ENCODE results near the gene DPH3.
A peak's percentile ranks its signal among the peaks of the same experiment; 100 is the strongest.

GRCh38 chr3:16264708-16265454 lies at the start of gene DPH3, which contains the start of gene OXNAD1:
- TF ChIP-seq NR2C1 (IDR thresholded peaks at IDR 0.05) (peak; percentile 87), NR2C1 (tag; IDR thresholded peaks at IDR 0.05) (peak; percentile 91), TCF7L2 (IDR thresholded peaks at IDR 0.05; ENCODE audit: low read depth, low read length) (peak; percentile 40; the same call in 1 of the 2 replicates), SAFB2 (IDR thresholded peaks at IDR 0.05; ENCODE audit: borderline replicate concordance, low read depth, low read length, severe bottlenecking) (no peak), CEBPB (tag; IDR thresholded peaks at IDR 0.05) (peak; percentile 94), SP1 (CRISPR knock-in tag; IDR thresholded peaks at IDR 0.05) (peak; percentile 96), MTF1 (CRISPR knock-in tag; IDR thresholded peaks at IDR 0.05; ENCODE audit: borderline replicate concordance) (no peak)
- TF ChIP-seq, protein P1, sequence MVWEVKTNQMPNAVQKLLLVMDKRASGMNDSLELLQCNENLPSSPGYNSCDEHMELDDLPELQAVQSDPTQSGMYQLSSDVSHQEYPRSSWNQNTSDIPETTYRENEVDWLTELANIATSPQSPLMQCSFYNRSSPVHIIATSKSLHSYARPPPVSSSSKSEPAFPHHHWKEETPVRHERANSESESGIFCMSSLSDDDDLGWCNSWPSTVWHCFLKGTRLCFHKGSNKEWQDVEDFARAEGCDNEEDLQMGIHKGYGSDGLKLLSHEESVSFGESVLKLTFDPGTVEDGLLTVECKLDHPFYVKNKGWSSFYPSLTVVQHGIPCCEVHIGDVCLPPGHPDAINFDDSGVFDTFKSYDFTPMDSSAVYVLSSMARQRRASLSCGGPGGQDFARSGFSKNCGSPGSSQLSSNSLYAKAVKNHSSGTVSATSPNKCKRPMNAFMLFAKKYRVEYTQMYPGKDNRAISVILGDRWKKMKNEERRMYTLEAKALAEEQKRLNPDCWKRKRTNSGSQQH (CRISPR knock-in tag; IDR thresholded peaks at IDR 0.05), result no peak
- TF ChIP-seq, protein P2, sequence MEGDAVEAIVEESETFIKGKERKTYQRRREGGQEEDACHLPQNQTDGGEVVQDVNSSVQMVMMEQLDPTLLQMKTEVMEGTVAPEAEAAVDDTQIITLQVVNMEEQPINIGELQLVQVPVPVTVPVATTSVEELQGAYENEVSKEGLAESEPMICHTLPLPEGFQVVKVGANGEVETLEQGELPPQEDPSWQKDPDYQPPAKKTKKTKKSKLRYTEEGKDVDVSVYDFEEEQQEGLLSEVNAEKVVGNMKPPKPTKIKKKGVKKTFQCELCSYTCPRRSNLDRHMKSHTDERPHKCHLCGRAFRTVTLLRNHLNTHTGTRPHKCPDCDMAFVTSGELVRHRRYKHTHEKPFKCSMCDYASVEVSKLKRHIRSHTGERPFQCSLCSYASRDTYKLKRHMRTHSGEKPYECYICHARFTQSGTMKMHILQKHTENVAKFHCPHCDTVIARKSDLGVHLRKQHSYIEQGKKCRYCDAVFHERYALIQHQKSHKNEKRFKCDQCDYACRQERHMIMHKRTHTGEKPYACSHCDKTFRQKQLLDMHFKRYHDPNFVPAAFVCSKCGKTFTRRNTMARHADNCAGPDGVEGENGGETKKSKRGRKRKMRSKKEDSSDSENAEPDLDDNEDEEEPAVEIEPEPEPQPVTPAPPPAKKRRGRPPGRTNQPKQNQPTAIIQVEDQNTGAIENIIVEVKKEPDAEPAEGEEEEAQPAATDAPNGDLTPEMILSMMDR (IDR thresholded peaks at IDR 0.05 in 2 of 3, conservative IDR thresholded peaks at IDR 0.05 in 1 of 3; ENCODE audit: insufficient read depth in 2 of 3, low read depth in 1 of 3, low read length in 3 of 3), result peak in 1 of 3 experiments; percentile 10; a peak in 1 of 6 replicates
- TF ChIP-seq, protein P3, sequence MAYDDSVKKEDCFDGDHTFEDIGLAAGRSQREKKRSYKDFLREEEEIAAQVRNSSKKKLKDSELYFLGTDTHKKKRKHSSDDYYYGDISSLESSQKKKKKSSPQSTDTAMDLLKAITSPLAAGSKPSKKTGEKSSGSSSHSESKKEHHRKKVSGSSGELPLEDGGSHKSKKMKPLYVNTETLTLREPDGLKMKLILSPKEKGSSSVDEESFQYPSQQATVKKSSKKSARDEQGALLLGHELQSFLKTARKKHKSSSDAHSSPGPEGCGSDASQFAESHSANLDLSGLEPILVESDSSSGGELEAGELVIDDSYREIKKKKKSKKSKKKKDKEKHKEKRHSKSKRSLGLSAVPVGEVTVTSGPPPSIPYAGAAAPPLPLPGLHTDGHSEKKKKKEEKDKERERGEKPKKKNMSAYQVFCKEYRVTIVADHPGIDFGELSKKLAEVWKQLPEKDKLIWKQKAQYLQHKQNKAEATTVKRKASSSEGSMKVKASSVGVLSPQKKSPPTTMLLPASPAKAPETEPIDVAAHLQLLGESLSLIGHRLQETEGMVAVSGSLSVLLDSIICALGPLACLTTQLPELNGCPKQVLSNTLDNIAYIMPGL (CRISPR knock-in tag; IDR thresholded peaks at IDR 0.05), result peak; percentile 63; the same call in 1 of the 2 replicates
- TF ChIP-seq, protein P4, sequence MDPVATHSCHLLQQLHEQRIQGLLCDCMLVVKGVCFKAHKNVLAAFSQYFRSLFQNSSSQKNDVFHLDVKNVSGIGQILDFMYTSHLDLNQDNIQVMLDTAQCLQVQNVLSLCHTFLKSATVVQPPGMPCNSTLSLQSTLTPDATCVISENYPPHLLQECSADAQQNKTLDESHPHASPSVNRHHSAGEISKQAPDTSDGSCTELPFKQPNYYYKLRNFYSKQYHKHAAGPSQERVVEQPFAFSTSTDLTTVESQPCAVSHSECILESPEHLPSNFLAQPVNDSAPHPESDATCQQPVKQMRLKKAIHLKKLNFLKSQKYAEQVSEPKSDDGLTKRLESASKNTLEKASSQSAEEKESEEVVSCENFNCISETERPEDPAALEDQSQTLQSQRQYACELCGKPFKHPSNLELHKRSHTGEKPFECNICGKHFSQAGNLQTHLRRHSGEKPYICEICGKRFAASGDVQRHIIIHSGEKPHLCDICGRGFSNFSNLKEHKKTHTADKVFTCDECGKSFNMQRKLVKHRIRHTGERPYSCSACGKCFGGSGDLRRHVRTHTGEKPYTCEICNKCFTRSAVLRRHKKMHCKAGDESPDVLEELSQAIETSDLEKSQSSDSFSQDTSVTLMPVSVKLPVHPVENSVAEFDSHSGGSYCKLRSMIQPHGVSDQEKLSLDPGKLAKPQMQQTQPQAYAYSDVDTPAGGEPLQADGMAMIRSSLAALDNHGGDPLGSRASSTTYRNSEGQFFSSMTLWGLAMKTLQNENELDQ (CRISPR knock-in tag; IDR thresholded peaks at IDR 0.05; ENCODE audit: borderline replicate concordance), result peak; percentile 14; the same call in 1 of the 2 replicates

Measured in K562 (cell line).